IgD-negative memory B cell (primary cell): Measurements from ENCODE around the gene ATP5PO. TPM values are rescaled to one million over a fixed set of nuclear protein-coding genes. Genes with fewer than 3 reads are reported as not detected.
"Not testable (repeated sequence)": the region's sequence is repeated elsewhere in the genome, so short reads cannot be mapped to it uniquely, and the experiment has no call there.

Experiments
- H3K27ac Mint-ChIP-seq, 3 donors: one replicate each; pipeline ENCODE4 v1.8.0; 2020 to 2022; ENCODE audit warnings: mild to moderate bottlenecking in 3 of 3, mixed read lengths in 3 of 3, moderate library complexity in 1 of 3
- H3K27me3 Mint-ChIP-seq: one replicate; pipeline ENCODE4 v1.8.0; 2021; ENCODE audit warnings: mixed read lengths
- H3K36me3 Mint-ChIP-seq: one replicate; pipeline ENCODE4 v1.8.0; 2020; ENCODE audit warnings: mild to moderate bottlenecking, mixed read lengths
- H3K4me1 Mint-ChIP-seq, 3 donors: one replicate each; pipeline ENCODE4 v1.8.0; 2020 to 2022; ENCODE audit warnings: mixed read lengths in 3 of 3, mild to moderate bottlenecking in 1 of 3
- H3K4me3 Mint-ChIP-seq, 4 donors: one replicate each; pipeline ENCODE4 v1.8.0; 2020 to 2022; ENCODE audit warnings: mild to moderate bottlenecking in 4 of 4, mixed read lengths in 4 of 4, moderate library complexity in 3 of 4
- H3K9me3 Mint-ChIP-seq, 3 donors: one replicate each; pipeline ENCODE4 v1.8.0; 2020 to 2021; ENCODE audit warnings: mixed read lengths in 3 of 3, mild to moderate bottlenecking in 1 of 3
- polyA plus RNA-seq: library from polyadenylated mRNA; unstranded; fragments of 300-500 nt; fragmentation: Illumina TruSeq; gene quantifications from one replicate; pipeline ENCODE4 v1.2.3, GENCODE V29; 2021

The ATP5PO gene
- polyA plus RNA-seq, 1 donor from 2014 or later, result 342 TPM

DNA sequence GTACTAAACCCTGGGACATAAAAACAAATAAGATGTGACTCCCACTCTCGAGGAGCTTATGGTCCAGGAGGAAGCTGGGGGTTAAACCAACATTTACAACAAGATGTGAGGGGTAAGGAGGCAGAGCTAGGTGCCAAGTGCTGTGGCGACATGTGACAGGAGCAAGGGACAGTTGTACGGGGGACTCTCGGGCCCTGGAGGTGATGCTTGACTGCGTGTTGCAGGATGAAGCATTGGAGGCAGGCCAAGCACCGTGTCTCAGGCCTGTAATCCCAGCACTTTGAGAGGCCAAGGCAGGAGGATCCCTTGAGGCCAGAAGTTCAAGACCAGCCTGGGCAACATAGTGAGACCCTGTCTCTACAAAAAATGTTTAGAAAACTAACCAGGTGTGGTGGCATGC is 36.8 kb downstream of the ATP5PO start:
- no peak overlapping the region for H3K27ac Mint-ChIP-seq
- H3K36me3 Mint-ChIP-seq, result no peaks in the 10 kb centered on the region
- H3K4me3 Mint-ChIP-seq, result no peak overlapping the region
- peaks cover 1% of the 10 kb centered on the region for H3K27me3 Mint-ChIP-seq
- H3K9me3 Mint-ChIP-seq, result no peaks in the 10 kb centered on the region
- H3K4me1 Mint-ChIP-seq, result no peaks in the 10 kb centered on the region

GRCh38 chr21:33875026-33875695 is 40.4 kb downstream of the ATP5PO start:
- H3K4me1 Mint-ChIP-seq, result no peaks in the 10 kb centered on the region
- no peaks in the 10 kb centered on the region for H3K36me3 Mint-ChIP-seq
- H3K4me3 Mint-ChIP-seq, result no peak overlapping the region
- H3K27me3 Mint-ChIP-seq, result peaks cover 1% of the 10 kb centered on the region
- peak overlapping the region in 1 of 3 donors; percentile 57 for H3K27ac Mint-ChIP-seq
- no peaks in the 10 kb centered on the region for H3K9me3 Mint-ChIP-seq

DNA sequence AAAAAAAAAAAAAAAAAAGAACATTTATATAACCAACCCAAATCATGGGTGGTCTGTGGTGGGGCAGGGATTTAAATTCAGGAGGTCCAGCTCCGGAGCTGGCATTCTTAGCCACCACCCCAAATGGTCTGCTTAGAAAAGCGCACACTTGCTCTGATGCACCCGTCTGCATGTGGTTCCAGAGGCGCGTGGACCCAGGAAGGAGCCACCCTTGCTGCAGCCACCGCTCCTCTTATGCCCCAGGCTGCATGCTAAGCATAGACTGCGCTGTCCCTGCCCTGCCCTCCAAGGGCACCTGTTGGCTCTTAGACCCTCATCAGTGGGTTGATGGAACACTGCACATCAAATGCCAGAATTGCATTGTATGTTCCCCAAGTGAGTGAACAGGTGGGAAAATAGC is 41.4 kb downstream of the ATP5PO start:
- no peak overlapping the region for H3K4me3 Mint-ChIP-seq
- peaks cover 1% of the 10 kb centered on the region for H3K27me3 Mint-ChIP-seq
- no peaks in the 10 kb centered on the region for H3K4me1 Mint-ChIP-seq
- no peaks in the 10 kb centered on the region for H3K9me3 Mint-ChIP-seq
- no peaks in the 10 kb centered on the region for H3K36me3 Mint-ChIP-seq
- no peak overlapping the region for H3K27ac Mint-ChIP-seq

GRCh38 chr21:33872881-33873515 is 42.6 kb downstream of the ATP5PO start:
- Mint-ChIP-seq H3K36me3 (no peaks in the 10 kb centered on the region), H3K9me3 (no peaks in the 10 kb centered on the region), H3K4me1 (no peaks in the 10 kb centered on the region), H3K27ac (no peak overlapping the region), H3K27me3 (peaks cover 1% of the 10 kb centered on the region), H3K4me3 (no peak overlapping the region)

DNA sequence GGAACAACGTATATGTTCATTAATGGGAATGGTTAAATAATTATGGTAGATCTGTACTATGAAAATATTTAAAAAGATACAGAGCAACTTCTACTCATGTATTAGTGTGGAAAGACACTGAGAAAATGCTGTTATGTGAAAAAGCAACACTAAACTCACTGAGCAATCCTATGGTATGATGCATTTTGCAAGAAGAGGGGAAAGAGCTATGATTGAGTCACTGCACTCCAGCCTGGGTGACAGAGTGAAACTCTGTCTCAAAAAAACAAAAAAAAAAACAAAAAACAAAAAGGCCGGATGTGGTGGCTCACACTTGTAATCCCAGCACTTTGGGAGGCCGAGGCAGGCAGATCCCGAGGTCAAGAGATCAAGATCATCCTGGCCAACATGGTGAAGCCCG is 44.4 kb downstream of the ATP5PO start:
- Mint-ChIP-seq H3K27me3 (peaks cover 2% of the 10 kb centered on the region), H3K9me3 (no peaks in the 10 kb centered on the region), H3K27ac (no peak overlapping the region), H3K36me3 (no peaks in the 10 kb centered on the region), H3K4me3 (no peak overlapping the region), H3K4me1 (peaks cover 0 to 2% (median 0%) of the 10 kb centered on the region in 3 donors)

DNA sequence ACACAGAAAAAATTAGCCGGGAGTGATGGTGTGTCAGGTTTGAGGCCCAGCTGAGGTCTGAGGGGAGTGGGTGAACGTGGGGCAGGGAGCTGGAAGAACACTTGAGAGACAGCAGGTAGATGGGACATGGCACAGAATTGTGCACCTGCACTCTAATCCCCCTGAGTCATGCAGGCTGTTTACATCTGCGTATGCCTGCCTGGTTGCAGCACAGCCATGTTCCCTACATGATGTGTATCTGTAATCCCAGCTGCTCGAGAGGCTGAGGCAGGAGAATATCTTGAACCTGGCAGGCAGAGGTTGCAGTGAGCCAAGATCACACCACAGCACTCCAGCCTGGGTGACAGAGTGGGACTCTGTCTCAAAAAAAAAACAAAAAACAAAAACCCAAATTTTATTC is 44.8 kb downstream of the ATP5PO start:
- H3K27me3 Mint-ChIP-seq, result peaks cover 3% of the 10 kb centered on the region
- H3K36me3 Mint-ChIP-seq, result no peaks in the 10 kb centered on the region
- H3K4me1 Mint-ChIP-seq, result peaks cover 0 to 2% (median 0%) of the 10 kb centered on the region in 3 donors
- H3K9me3 Mint-ChIP-seq, result no peaks in the 10 kb centered on the region
- H3K27ac Mint-ChIP-seq, result no peak overlapping the region
- no peak overlapping the region for H3K4me3 Mint-ChIP-seq

DNA sequence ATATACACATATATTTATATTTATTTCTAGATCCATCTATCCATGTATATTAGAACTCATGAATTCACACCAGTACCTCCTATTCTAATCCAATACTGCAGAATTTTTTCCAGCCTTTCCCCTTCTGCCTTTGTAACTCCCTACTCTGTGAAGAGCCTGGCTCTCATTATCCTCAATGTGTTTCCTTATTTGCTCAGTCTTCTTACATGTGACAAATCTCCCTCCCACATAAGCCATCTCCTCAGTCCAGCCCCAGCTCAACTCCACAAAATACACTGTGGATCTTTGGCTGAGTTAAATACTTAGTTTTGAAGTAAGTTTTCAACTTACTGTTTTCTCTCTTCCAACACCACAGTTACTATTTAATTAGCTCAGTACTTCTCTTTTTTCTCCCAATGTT is 45.7 kb downstream of the ATP5PO start:
- Mint-ChIP-seq H3K27ac (no peak overlapping the region), H3K36me3 (no peaks in the 10 kb centered on the region), H3K4me3 (no peak overlapping the region)

DNA sequence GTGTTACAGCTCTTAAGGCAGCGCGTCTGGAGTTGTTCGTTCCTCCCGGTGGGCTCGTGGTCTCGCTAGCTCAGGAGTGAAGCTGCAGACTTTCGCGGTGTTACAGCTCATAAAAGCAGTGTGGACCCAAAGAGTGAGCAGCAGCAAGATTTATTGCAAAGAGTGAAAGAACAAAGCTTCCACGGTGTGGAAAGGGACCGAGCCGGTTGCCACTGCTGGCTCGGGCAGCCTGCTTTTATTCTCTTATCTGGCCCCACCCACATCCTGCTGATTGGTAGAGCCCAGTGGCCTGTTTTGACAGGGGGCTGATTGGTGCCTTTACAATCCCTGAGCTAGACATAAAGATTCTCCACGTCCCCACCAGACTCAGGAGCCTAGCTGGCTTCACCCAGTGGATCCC is 47.7 kb downstream of the ATP5PO start:
- H3K4me1 Mint-ChIP-seq, H3K27ac Mint-ChIP-seq, H3K36me3 Mint-ChIP-seq, H3K27me3 Mint-ChIP-seq, H3K9me3 Mint-ChIP-seq: not testable (repeated sequence)
- H3K4me3 Mint-ChIP-seq, result peak overlapping the region in 1 of 4 donors; percentile 63

More for the DNA sequence above, 45.7 kb downstream of the ATP5PO start:
- Mint-ChIP-seq H3K4me1 (peaks cover 0 to 2% (median 0%) of the 10 kb centered on the region in 3 donors), H3K9me3 (no peaks in the 10 kb centered on the region), H3K27me3 (peaks cover 5% of the 10 kb centered on the region)

DNA sequence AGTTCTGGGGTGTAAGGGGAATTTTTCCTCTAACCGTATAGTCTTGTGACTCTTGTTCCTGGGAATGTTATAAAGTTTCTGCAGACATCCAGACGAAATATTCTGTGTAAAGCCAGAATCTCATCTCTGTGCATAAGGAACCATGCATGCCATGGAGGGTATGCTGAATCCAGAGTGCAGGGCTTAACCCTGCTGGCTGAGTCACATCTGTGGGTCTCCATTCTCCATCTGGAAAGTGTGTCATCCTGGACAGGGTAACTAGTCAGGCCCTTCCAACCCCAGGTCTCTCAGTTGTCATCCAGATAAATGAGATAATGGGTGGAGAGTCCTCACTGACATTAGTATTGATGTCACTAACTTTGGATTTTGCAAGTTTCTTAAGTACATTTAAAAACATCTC is 48.8 kb downstream of the ATP5PO start:
- Mint-ChIP-seq H3K4me3 (no peak overlapping the region), H3K36me3 (no peaks in the 10 kb centered on the region), H3K9me3 (no peaks in the 10 kb centered on the region), H3K27me3 (peaks cover 9% of the 10 kb centered on the region), H3K27ac (no peak overlapping the region), H3K4me1 (peaks cover 0 to 2% (median 0%) of the 10 kb centered on the region in 3 donors)

DNA sequence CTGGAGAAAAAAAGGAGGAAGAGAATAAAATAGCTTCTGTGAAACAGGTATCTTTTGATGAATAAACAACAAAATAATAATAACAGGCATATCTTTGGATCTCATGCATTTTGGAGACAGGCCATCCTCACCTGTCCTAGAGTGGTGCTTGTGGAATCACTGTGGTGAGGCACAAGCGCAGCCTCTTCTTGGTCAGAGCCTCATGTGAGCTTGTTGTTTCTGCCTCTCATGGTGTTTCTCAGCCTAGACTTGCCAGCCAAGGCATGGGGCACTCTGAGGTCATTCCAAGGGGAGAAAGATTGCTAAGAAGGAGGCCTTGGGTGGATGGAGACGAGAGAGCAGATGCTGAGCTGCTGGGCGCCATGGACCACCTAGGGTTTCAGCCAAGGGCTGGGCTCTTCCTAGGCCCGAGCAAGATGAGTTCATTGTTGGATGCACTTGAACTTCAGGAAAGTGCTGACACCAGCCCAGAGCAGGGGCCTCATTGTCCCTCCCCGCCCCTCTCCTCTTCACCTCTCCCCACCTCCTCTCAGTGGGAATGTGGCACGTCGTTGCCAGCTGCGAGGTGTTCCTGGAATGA is 49.5 kb downstream of the ATP5PO start:
- H3K36me3 Mint-ChIP-seq, result no peaks in the 10 kb centered on the region
- no peak overlapping the region for H3K27ac Mint-ChIP-seq
- peaks cover 9% of the 10 kb centered on the region for H3K27me3 Mint-ChIP-seq
- H3K4me3 Mint-ChIP-seq, result no peak overlapping the region
- H3K4me1 Mint-ChIP-seq, result peaks cover 0 to 2% (median 0%) of the 10 kb centered on the region in 3 donors
- no peaks in the 10 kb centered on the region for H3K9me3 Mint-ChIP-seq

DNA sequence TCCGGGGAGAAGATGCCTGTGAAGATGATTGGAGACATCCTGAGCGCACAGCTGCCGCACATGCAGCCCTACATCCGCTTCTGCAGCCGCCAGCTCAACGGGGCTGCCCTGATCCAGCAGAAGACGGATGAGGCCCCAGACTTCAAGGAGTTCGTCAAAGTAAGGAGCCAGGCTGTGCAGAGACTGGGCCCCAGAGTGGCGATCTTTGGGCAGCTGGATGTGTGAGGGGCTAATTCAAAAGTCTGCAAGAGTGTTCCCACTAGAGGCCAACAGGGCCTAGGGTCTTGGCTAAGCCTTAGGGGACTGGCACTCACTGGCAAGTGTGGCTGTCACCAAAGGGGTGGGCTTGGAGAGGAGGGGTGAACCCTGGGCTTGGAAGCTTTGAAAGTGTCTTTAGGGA is 50.4 kb downstream of the ATP5PO start:
- Mint-ChIP-seq H3K27me3 (peaks cover 9% of the 10 kb centered on the region), H3K36me3 (no peaks in the 10 kb centered on the region), H3K27ac (no peak overlapping the region), H3K4me3 (no peak overlapping the region), H3K4me1 (peaks cover 0 to 2% (median 0%) of the 10 kb centered on the region in 3 donors), H3K9me3 (no peaks in the 10 kb centered on the region)

GRCh38 chr21:33864150-33864549 is 51.5 kb downstream of the ATP5PO start:
- peaks cover 0 to 2% (median 0%) of the 10 kb centered on the region in 3 donors for H3K4me1 Mint-ChIP-seq

DNA sequence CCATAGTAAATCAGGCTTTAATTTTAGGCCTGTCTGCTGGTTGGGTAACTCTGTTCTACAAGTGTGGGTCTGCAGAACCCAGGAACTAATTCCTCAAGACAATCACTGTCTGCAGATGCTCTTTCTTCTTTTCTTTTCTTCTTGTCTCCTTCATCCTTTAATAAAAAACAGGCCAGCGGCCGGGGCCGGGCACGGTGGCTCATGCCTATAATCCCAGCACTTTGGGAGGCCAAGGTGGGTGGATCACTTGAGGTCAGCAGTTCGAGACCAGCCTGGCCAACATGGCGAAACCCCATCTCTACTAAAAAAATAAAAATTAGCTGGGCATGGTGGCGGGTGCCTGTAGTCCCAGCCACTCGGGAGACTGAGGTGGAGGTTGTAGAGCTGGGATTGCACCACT is 52.4 kb downstream of the ATP5PO start:
- not testable (repeated sequence) for H3K4me3 Mint-ChIP-seq, H3K4me1 Mint-ChIP-seq, H3K36me3 Mint-ChIP-seq, H3K9me3 Mint-ChIP-seq, H3K27me3 Mint-ChIP-seq, H3K27ac Mint-ChIP-seq

More at GRCh38 chr21:33864150-33864549, 51.5 kb downstream of the ATP5PO start:
- Mint-ChIP-seq H3K36me3 (no peaks in the 10 kb centered on the region), H3K27me3 (peaks cover 9% of the 10 kb centered on the region), H3K4me3 (no peak overlapping the region), H3K27ac (peak overlapping the region in 1 of 3 donors; percentile 18), H3K9me3 (no peaks in the 10 kb centered on the region)

DNA sequence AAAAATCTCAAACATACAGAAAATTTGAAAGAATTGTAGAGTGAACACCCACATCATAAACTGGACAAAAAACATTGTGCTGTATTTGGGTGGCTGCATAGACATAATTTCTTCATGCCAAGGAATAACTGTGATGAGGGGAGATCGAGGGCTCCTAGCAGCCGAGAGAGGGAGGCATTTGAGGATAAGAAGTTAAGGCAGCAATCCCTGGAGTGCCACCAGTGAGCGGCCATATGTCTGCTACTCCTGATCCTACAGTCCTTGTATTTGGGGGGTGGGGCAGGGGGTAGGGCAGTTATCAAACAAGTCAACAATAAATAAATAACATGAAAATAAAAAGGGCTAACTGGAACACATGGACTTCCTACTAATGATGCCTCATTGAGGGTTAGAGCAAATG is 54.5 kb downstream of the ATP5PO start:
- H3K36me3 Mint-ChIP-seq, result no peaks in the 10 kb centered on the region
- no peaks in the 10 kb centered on the region for H3K4me1 Mint-ChIP-seq
- no peak overlapping the region for H3K4me3 Mint-ChIP-seq
- H3K27ac Mint-ChIP-seq, result no peak overlapping the region
- H3K27me3 Mint-ChIP-seq, result peaks cover 7% of the 10 kb centered on the region
- peaks cover 0 to 2% (median 0%) of the 10 kb centered on the region in 3 donors for H3K9me3 Mint-ChIP-seq

GRCh38 chr21:33860332-33860879 is 55.2 kb downstream of the ATP5PO start:
- Mint-ChIP-seq H3K9me3 (peaks cover 0 to 2% (median 0%) of the 10 kb centered on the region in 3 donors), H3K4me3 (no peak overlapping the region), H3K36me3 (no peaks in the 10 kb centered on the region), H3K27me3 (peaks cover 4% of the 10 kb centered on the region), H3K27ac (no peak overlapping the region), H3K4me1 (no peaks in the 10 kb centered on the region)
